ENCODE measurements around the gene CAP2. TPM values are rescaled to one million over a fixed set of nuclear protein-coding genes. Genes with fewer than 3 reads are reported as not detected.

The CAP2 gene
- total RNA-seq, 1 experiment from 2014 or later = 37.0 TPM

DNA sequence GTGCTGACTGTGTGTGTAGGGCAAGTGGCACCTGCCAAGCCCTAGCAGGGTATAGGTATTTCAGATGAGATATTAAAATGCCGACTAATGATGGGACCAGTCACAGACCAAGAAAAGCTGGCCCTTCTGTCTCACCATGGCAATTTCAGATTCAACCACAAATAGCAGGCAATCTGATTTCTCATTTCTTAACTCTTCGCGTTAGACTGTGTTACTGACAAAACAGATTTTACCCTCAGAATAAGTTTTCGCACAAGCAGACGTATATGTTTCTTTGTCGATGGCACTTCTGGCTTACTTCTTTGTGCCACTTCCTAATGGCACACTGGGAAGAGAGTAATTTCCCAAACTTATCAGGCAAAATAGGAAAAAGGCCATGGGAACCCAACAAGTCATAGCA, 58.7 kb downstream of the CAP2 start:
- TF ChIP-seq TCF7L2 (IDR thresholded peaks at IDR 0.05; ENCODE audit: low read depth, low read length) (no peak), POLR2AphosphoS5 (IDR thresholded peaks at IDR 0.05; ENCODE audit: low read depth, low read length) (no peak), REST (IDR thresholded peaks at IDR 0.05; ENCODE audit: insufficient read depth in 1 of 2, low read depth in 2 of 2, low read length in 1 of 2) (no peak), SIN3A (IDR thresholded peaks at IDR 0.05; ENCODE audit: borderline replicate concordance, insufficient read depth, low read depth, low read length) (no peak)
- TF ChIP-seq, protein P1, sequence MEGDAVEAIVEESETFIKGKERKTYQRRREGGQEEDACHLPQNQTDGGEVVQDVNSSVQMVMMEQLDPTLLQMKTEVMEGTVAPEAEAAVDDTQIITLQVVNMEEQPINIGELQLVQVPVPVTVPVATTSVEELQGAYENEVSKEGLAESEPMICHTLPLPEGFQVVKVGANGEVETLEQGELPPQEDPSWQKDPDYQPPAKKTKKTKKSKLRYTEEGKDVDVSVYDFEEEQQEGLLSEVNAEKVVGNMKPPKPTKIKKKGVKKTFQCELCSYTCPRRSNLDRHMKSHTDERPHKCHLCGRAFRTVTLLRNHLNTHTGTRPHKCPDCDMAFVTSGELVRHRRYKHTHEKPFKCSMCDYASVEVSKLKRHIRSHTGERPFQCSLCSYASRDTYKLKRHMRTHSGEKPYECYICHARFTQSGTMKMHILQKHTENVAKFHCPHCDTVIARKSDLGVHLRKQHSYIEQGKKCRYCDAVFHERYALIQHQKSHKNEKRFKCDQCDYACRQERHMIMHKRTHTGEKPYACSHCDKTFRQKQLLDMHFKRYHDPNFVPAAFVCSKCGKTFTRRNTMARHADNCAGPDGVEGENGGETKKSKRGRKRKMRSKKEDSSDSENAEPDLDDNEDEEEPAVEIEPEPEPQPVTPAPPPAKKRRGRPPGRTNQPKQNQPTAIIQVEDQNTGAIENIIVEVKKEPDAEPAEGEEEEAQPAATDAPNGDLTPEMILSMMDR (IDR thresholded peaks at IDR 0.05) = no peak
- Histone ChIP-seq H3K27me3 (ENCODE audit: control insufficient read depth, insufficient read depth, low read length) (no peaks in the 10 kb centered on the region), H3K36me3 (ENCODE audit: control insufficient read depth, insufficient read depth, low read length) (no peaks in the 10 kb centered on the region), H3K27ac (ENCODE audit: low read length) (no peak overlapping the region), H3K4me1 (ENCODE audit: control insufficient read depth, insufficient read depth, low read length) (no peaks in the 10 kb centered on the region), H3K4me3 (ENCODE audit: low read depth in 2 of 2, low read length in 2 of 2) (no peak overlapping the region), H3K9me3 (ENCODE audit: control insufficient read depth, insufficient read depth, low read depth, low read length) (no peaks in the 10 kb centered on the region)
- DNase-seq (ENCODE audit: low read depth, low spot score) = no peak
- intact Hi-C loops (cut with micrococcal nuclease; ENCODE audit: unreplicated experiment) (no loop called here), in situ Hi-C loops (cut with HindIII; ENCODE audit: low pct_unique_long_range_greater_than_20kb, low sequenced_read_pairs) (no loop called here)
- ChIA-PET CTCF (no interaction called here), POLR2A (no interaction called here)
- no TSS peak for BruUV-seq (replicated peaks)
- ATAC-seq = no peak

DNA sequence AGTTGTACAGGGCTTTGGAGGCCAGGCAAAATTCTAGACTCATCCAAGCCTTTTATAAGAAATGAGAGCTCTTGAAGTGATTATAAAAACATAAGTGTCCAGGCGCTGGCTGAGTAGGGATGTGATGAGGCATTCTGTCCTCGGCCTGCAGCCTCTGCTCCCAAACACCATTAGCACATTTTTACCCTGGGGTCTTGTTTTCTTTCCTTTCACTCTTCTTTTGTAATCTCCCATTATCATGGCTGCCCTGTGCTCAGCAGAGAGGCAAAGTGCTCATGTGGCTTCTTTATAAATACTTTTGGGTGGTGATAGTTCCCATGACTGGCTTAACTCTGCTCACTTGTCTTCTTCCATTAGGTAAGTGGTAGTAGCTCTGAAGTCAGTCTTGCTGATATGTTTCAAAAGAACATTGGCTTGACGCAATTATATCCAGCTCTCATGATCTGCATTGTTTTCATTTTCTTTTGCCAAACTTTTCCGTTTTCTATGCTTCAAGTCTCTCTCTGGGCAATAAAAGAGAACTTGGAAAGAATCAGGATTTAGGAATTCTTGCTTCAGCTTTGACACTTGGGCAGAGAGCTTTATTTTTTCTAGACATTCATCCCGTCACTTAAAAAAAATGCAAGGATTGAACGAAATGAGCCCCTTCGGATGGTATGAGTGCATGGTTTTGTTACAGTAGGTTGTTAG, 61.1 kb downstream of the CAP2 start:
- no TSS peak for BruUV-seq (replicated peaks)
- in situ Hi-C loops (cut with HindIII; ENCODE audit: low pct_unique_long_range_greater_than_20kb, low sequenced_read_pairs) = no loop called here
- no peaks in the 10 kb centered on the region for H3K9me3 ChIP-seq (ENCODE audit: control insufficient read depth, insufficient read depth, low read depth, low read length)
- H3K36me3 ChIP-seq (ENCODE audit: control insufficient read depth, insufficient read depth, low read length) = no peaks in the 10 kb centered on the region
- intact Hi-C loops (cut with micrococcal nuclease; ENCODE audit: unreplicated experiment) = no loop called here
- DNase-seq (ENCODE audit: low read depth, low spot score) = no peak
- CTCF ChIA-PET = no interaction called here
- no peaks in the 10 kb centered on the region for H3K4me1 ChIP-seq (ENCODE audit: control insufficient read depth, insufficient read depth, low read length)
- H3K4me3 ChIP-seq (ENCODE audit: low read depth in 2 of 2, low read length in 2 of 2) = no peak overlapping the region
- ATAC-seq = no peak
- no peaks in the 10 kb centered on the region for H3K27me3 ChIP-seq (ENCODE audit: control insufficient read depth, insufficient read depth, low read length)
- TF ChIP-seq POLR2AphosphoS5 (IDR thresholded peaks at IDR 0.05; ENCODE audit: low read depth, low read length) (no peak), TCF7L2 (IDR thresholded peaks at IDR 0.05; ENCODE audit: low read depth, low read length) (no peak), REST (IDR thresholded peaks at IDR 0.05; ENCODE audit: insufficient read depth in 1 of 2, low read depth in 2 of 2, low read length in 1 of 2) (no peak), SIN3A (IDR thresholded peaks at IDR 0.05; ENCODE audit: borderline replicate concordance, insufficient read depth, low read depth, low read length) (no peak)
- TF ChIP-seq, protein P1 (IDR thresholded peaks at IDR 0.05) = no peak
- POLR2A ChIA-PET = interaction anchor here (0.6 kb wide), 1 partner anchor 32 kb away, joined by 3 read pairs; no protein-coding TSS in a partner anchor
- H3K27ac ChIP-seq (ENCODE audit: low read length) = no peak overlapping the region
